Activated naive CD4-positive, alpha-beta T cell treated with anti-CD3 and anti-CD28 coated beads, Interleukin-2, amount 50 U/mL, for 16 hours (primary cell): ENCODE results near the gene GNAS-AS1.
"Not testable (repeated sequence)": the region's sequence is repeated elsewhere in the genome, so short reads cannot be mapped to it uniquely, and the experiment has no call there.

Source experiments
- DNase-seq: peaks from one replicate; pipeline ENCODE4 v3.0.0-alpha.2; 2020

Gene GNAS-AS1

GRCh38 chr20:58829531-58829941, 21.2 kb downstream of the GNAS-AS1 start:
- DNase-seq = no peak

DNA sequence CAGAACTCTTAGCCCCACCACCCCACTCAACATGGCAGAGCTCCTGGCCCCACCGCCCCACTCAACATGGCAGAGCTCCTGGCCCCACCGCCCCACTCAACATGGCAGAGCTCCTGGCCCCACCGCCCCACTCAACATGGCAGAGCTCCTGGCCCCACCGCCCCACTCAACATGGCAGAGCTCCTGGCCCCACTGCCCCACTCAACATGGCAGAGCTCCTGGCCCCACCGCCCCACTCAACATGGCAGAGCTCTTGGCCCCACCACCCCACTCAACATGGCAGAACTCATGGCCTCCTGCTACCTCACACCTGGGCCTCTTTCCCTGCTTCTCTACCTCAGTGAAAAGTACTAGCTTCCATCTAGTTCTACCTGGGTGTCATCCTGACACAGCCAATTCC, 21.9 kb downstream of the GNAS-AS1 start:
- DNase-seq = not testable (repeated sequence)

DNA sequence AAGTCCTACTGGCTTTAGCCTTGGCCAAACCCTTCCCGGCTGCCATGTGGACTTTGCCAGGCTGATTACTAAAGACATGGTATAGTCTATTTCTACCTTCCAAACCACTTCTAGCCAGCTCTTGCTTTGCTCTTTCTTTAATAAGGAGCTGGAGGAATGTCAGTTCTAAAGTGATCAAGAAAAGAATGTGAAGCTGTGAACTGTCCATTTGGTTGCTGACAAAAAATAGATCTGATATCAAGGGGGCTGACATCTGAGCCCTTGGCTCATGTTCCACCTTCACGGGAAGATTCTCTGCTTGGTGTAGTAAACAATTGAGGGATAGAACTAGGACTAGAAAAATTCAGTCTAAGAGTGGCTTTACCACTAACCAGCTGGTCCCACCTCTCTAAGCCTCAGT, 22.6 kb downstream of the GNAS-AS1 start:
- DNase-seq = no peak

DNA sequence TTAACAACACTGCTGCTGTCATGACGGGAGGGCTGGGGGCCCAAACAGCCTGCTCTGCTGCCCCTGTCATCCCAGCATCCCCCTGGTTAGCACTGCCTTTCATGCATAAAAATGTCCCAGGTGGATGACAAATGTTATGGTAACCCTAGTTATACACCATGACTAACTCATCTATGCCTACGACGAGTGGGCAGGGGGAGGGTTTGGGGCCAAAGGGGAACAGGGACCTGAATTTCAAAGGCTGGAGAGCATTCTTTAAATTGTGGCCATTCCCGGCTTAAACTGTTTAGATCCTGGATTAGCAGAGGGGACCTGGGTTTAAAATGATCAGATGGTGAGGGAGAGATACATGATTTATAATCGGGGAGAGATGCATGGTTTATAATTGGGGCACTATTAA, 24.4 kb downstream of the GNAS-AS1 start:
- no peak for DNase-seq

- DNase-seq = no peak
These were observed 25.3 kb downstream of the GNAS-AS1 start for GRCh38 chr20:58825450-58825849.

DNA sequence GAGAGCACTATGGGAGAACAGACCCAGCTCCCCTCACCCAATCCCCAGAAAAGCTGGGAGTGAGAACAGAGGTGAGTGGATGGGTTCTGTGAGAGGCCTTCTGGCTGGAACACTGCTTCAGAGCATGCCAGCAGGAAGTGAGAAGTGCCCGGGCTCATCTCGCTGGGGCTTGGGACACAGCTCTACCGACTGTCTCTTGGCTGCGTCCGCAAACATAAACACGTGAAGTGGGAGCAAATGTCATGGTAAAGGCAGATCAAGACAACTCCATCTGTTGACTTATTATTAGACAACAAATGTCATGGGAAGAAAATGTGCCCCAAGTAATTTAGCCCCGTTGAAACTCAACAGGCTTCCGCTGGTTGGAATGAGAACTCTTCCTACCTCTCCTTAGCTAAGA, 25.9 kb downstream of the GNAS-AS1 start:
- DNase-seq = no peak

DNA sequence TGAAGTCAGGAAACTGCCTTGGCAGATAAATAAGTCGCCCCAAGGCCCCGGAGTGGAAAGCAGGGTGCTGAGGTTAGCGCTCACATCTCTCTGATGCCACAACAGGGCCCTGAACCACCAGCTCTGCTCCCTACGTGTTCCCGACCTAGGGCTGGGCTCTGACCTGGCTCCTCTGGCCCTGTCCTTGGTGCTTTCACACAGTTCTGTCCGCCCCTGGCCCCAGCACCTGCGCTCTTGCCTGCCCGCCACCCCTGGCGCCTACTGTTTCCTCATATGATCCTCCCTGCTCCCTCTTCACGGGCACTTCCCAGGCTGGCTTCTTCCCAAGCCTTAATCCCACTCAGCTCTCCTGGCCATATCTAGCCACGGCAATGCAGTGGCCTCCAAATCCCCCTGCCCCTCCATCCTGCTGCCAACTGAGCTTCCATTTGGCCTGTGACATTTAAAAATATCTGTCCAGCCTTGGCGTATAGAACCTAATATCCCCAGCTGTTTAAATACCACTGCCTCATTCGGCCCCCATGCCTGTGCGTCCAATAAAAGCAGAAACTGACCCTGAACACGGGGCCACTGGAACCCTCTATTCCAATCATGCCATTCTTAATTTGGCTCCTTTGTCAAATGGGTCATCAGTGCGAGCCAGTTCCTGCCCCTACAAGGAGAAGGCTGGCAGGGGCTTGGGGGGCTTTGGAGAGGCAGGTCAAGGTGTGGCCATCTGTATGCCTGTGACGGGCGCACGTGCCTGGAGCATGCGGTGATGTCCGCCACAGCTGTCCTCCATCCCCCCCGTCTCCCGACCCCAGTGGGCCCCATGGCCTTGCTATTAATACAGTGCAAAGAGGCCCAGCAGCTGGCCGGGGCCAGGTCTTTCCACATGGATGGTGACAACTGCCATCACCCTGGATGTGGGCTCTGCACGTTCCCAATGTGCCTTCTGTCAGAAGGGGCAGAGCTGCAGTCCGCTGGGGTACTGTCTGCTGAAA, 27.7 kb downstream of the GNAS-AS1 start:
- DNase-seq = no peak

DNA sequence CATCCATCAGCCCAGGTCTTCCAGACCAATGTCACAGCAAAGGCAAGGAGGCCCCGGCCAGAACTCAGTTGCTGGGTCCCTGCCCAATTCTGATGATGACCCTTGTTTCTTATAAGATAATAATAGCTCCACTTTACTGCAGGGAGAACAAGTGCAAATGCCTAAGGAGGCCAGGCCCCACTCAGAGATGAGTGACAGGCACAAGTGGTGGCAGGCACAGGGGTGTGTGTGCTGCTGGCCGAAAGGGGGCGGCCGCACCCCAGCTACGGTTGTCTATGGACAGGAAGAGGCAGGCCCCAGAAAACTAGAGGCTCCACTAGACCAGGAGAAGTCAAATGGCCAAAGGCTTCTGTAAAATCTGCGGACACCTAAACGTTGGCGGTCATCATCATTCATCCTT, 28.6 kb downstream of the GNAS-AS1 start:
- no peak for DNase-seq

- not testable (repeated sequence) for DNase-seq
These were observed 30.2 kb downstream of the GNAS-AS1 start for GRCh38 chr20:58820515-58820914.

- DNase-seq = no peak
These were observed 30.8 kb downstream of the GNAS-AS1 start for GRCh38 chr20:58819921-58820320.

- DNase-seq = peak; percentile 28
These were observed 32.0 kb downstream of the GNAS-AS1 start for GRCh38 chr20:58818586-58819285.

- no peak for DNase-seq
These were observed 33.0 kb downstream of the GNAS-AS1 start for GRCh38 chr20:58817748-58818147.

GRCh38 chr20:58816957-58817651, 33.6 kb downstream of the GNAS-AS1 start:
- no peak for DNase-seq

DNA sequence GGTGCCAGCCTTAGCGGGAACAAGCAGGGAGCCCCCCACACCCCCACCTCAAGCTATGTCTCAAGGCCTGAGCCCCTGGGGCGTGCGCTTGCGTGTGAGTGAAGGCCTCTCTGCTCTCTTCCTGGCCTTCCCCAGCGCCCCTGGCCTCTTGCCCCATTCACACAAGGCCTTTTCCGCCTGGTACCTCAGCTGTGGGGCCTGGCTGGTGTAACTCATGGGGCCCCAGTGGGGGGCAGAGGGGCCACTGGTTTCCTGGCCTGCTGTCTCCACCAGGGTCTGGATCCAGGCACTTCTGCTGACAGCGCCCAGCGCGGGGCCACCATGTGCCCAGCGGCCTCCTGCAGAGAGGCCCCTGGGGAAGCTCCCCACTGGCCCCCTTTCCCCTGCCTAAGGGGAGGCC, 34.7 kb downstream of the GNAS-AS1 start:
- no peak for DNase-seq

DNA sequence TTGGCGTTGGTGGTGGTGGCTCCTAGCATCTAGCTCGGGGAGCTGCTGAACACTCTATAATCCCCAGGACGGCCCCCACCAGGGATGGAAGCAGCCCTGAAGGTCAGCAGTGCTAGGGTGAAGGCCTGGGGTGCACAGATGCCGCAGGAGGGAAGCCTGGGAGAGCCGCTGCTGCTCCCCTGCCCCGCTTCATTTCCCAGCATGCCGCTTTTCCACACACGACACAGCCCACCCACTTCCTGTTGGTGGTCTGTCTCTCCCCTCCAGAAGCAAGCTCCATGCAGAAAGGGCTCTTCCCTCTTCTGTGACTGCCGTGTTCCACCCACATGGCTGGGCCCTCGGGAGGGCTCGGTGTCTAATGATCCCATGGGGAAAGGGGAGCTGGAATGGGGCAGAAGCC, 35.3 kb downstream of the GNAS-AS1 start:
- no peak for DNase-seq

GRCh38 chr20:58813369-58813768, 37.3 kb downstream of the GNAS-AS1 start:
- DNase-seq = no peak

- no peak for DNase-seq
These were observed 39.4 kb downstream of the GNAS-AS1 start for GRCh38 chr20:58811334-58811733.

DNA sequence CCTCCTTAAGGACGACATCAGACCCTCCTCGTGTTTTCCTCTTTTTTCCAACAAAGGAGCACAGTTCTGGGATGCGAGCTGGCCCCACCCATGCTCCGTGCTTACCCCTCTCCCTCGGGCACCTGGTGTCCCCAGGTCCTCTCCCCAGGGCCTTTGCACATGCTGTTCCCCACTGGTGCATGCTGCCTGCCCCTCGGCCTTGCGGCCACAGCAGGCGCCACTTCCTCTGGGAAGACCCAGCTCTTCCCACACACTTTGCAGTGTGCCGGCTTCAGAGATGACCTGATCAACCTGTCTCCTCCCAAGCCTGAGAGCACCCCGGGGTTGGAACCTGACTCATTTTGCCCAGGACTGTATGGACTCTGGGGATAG, 39.8 kb downstream of the GNAS-AS1 start:
- DNase-seq = no peak

DNA sequence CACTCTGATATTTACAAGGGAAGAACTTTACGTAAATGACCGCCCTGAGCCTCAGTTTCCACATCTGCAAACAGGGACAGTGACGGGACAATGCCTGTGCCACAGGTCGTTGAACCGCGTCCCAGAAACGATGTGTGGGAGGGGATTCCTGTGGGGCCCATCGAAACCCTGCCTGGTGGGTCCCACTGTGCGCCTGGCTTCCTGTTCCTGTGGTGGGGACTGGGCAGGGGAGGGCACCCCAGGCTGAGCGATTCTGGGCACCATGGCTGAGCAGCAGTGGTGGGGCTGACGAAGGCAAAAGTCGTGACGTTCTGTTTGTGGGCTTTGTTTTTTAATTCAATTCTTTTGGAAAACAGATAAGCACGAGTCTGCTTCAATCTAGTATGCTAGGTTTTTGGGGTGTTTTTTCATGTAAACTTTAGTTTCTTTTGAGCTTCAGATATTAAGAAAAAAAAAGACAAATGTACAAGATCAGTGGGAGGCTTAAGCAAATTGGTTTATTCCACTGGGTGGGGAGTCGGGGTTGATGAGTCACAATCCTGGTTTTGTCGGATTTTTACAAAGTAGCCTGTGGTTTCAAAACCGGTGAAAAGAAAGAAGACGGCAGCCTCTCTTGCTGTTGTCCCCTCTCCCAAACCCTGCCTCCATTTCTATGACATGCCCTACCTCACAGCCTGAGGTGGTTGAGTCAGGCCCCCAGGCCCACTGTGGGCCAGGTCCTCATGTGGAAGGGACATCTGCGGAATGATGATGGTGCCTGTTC, 40.4 kb downstream of the GNAS-AS1 start:
- DNase-seq = no peak

GRCh38 chr20:58808271-58809046, 42.2 kb downstream of the GNAS-AS1 start:
- no peak for DNase-seq

- no peak for DNase-seq
These were observed 42.9 kb downstream of the GNAS-AS1 start for GRCh38 chr20:58807801-58808200.

DNA sequence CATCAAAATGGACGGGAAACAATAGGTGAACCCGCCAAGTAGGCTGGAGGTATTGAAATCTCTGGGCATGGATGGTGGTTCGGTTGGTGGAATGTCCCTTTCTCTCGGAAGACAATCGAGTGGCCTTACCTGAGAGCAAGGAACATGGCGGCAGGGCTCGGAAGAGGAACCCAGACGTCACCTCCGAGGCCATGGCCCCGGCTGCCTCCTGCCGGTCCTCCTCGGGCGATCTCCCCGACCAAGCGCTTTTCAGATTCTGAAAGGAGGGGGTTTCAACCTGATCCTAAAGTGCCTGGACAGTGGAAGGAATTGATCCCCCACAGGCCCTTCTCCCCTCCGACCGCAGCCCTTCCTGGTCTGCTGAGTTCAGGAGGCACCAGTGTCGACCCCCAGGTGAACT, 47.2 kb downstream of the GNAS-AS1 start:
- DNase-seq = no peak
